ENCODE results near the gene CROCC2.

Gene CROCC2

DNA sequence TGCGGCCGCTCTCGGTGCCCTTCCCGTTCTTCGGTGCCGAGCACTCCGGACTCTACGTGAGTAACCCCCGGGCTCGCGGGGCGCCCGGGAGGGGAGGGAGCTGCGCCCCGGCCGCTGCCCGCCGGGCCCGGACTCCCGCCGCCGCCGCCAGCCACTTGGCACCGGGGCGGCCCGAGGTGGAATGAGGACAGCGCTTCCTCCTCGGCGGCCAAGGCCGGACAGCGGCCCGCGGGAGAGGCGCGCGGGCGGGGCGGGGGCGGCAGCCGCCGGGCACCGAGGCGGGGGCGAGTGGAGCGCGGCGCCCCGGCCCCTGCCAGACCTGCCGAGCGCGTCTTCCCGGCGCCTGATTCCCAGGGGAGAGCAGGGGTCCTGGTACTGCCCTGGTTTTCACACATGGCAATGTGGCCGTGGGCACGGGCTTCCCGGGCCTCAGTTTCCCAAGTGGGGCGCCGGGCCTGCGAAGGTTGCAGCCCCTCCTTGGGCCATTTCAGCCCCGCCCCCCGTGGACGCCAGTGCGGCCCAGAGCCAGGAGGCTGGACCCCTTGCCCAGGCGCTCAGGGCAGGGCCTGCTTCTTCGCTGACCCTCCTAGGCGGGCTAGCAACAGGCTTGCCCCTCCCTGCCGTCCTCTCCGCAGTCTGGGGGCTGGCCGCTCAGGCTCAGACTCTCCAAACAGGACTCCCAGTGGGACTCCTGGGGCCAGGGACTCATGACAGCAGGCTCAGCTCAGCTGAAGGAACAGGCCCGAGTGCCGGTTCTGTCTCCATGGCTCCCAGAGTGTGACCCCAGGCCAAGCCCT is 93.1 kb downstream of the CROCC2 start:
- DNase-seq (ENCODE audit: low read depth, low spot score), result no peak
- in situ Hi-C loops (cut with HindIII; ENCODE audit: low sequenced_read_pairs), result no loop called here
- peak overlapping the region; percentile 65 for H3K4me3 ChIP-seq (ENCODE audit: low read depth, low read length)
- TF ChIP-seq, protein P1, sequence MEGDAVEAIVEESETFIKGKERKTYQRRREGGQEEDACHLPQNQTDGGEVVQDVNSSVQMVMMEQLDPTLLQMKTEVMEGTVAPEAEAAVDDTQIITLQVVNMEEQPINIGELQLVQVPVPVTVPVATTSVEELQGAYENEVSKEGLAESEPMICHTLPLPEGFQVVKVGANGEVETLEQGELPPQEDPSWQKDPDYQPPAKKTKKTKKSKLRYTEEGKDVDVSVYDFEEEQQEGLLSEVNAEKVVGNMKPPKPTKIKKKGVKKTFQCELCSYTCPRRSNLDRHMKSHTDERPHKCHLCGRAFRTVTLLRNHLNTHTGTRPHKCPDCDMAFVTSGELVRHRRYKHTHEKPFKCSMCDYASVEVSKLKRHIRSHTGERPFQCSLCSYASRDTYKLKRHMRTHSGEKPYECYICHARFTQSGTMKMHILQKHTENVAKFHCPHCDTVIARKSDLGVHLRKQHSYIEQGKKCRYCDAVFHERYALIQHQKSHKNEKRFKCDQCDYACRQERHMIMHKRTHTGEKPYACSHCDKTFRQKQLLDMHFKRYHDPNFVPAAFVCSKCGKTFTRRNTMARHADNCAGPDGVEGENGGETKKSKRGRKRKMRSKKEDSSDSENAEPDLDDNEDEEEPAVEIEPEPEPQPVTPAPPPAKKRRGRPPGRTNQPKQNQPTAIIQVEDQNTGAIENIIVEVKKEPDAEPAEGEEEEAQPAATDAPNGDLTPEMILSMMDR (IDR thresholded peaks at IDR 0.05; ENCODE audit: low read depth, low read length), result no peak

DNA sequence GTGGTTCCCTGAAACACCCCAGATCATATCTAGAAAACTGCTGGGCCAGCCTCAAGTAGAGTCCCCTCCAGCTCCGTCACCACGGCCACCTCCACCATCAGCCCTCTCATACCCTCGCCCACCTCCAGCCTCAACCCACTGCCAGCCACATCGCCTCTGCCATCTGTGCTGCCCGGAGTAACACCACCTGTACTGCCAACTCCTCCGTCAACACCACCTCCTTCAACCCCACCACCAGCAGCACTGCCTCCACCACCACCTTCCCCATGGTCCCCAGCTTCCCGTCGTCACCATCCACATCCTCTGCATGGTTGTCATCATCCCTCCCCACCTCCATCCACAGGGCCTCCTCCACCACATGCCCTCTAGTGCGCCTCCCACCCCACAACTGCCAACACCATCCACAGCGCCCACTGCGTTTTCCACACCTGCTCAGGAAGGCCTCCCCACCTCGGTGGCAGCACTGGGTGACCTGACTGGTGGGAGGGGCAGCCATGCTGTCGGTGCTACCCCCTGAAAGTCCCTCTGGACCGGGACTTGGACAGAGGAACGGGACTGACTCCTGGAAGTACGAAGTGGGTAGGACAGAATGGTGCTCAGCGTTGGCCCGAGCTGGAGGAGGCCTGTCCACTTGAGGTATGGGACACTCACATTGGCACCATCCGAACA is 93.9 kb downstream of the CROCC2 start:
- no peak for DNase-seq (ENCODE audit: low read depth, low spot score)
- peak overlapping the region; percentile 65 for H3K4me3 ChIP-seq (ENCODE audit: low read depth, low read length)

DNA sequence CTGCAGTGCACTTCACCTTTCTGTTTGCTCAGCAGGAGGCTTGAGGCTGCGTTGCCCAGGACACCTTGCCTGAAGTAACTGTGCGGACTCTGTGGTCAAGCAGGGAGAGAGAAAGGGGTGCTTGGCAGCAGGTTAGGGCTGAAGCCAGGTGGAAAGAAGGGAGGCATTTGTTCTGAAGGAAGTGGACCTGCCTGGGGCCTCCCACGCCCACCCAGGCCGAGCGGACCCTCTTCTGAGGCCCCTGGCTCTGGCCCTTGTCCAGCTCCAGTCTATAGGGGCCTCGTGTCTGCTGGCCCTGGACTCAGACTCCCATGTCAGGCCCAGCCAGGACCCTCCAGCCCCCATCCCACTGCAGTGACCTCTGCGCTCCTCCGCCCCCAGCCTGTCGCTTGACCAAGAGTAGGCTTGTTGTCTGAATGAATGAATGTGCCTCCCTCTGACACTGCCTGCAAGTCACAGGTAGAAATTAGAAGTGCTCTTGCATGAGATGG is 94.7 kb downstream of the CROCC2 start:
- in situ Hi-C loops (cut with HindIII; ENCODE audit: low sequenced_read_pairs), result no loop called here
- H3K4me3 ChIP-seq (ENCODE audit: low read depth, low read length), result peak overlapping the region; percentile 65
- DNase-seq (ENCODE audit: low read depth, low spot score), result no peak
- TF ChIP-seq, protein P1 (IDR thresholded peaks at IDR 0.05; ENCODE audit: low read depth, low read length), result no peak

More for the DNA sequence above, 93.9 kb downstream of the CROCC2 start:
- TF ChIP-seq, protein P1 (IDR thresholded peaks at IDR 0.05; ENCODE audit: low read depth, low read length), result no peak
- in situ Hi-C loops (cut with HindIII; ENCODE audit: low sequenced_read_pairs), result no loop called here

DNA sequence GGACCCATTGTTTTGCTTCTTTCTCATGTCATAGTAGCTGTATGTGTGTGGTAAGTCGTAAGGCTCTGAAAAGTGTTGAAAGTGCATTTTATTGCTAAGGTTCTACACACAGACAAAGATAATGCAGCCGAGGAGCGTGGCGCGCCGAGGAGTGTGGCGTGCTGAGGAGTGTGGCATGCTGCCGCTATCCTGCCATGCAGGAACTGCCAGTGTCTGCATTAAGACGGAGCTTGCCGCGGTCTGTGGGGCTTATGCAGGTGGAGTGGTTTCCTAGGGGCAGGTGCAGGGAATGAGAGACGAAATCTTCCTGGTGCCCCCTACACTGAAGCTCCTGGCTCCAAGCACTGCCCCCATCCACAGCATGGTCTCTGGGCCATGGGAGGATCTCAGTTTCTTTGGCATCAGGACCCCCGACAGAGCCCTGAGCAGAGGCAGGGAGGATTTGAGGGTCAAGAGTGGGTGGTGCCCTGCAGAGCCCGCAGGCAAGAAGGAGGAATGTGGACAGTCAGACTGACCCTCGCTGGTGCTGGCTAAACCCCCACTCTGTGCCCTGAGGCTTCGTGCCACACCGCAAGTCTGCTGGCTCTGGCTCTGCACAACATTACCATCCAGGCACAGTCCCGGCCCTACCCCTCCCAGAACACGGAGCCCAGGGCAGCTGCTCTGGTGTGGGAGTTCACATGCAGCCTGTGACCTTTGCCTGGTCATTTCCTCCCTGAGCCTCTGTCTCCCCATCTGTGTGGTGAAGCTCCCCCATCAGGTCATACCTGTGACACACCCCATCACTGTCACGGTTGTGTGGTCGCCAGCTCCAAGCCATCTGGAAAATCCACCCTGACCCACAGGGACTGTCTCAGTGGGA is 95.5 kb downstream of the CROCC2 start:
- in situ Hi-C loops (cut with HindIII; ENCODE audit: low sequenced_read_pairs), result no loop called here
- H3K4me3 ChIP-seq (ENCODE audit: low read depth, low read length), result peak overlapping the region; percentile 65
- TF ChIP-seq, protein P1 (IDR thresholded peaks at IDR 0.05; ENCODE audit: low read depth, low read length), result no peak
- DNase-seq (ENCODE audit: low read depth, low spot score), result no peak

DNA sequence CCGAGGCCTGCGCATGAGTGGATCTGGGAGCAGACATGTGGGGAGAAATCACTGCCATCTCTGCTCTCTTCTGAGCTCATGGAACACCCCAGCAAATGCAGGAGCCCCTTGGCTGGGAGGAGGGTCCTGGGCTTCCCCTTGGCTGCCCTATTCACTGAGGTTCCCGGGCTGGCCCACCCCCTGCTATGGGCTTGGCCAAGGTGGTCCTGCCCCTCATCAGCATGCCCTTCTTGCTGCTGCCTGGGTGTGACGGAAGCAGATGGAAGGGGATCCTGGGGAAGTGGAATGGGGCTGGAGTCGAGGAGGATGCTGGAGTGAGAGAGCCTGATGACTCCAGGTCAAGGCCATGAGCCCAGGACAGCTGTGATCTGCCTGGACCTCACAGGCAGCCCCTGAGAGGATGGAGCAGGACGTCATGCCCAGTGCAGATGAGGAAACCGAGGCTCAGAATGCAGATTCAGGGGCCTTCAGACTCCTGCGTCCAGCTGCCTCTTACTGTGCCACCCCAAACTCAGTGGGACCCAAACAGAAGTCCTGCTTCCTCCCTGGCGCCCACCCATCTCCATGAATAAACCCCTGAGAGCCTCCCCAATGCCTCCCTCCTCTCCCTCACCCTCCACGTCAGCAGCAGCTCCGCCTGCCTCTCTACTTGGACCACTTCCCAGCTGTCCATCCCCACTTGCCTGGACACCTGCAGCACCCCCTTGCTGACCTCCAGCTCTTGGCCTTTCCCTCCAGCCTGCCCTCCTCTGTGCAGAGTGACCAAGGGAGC is 96.3 kb downstream of the CROCC2 start:
- no peak for DNase-seq (ENCODE audit: low read depth, low spot score)
- TF ChIP-seq, protein P1 (IDR thresholded peaks at IDR 0.05; ENCODE audit: low read depth, low read length), result no peak
- no peak overlapping the region for H3K4me3 ChIP-seq (ENCODE audit: low read depth, low read length)
- in situ Hi-C loops (cut with HindIII; ENCODE audit: low sequenced_read_pairs), result no loop called here

DNA sequence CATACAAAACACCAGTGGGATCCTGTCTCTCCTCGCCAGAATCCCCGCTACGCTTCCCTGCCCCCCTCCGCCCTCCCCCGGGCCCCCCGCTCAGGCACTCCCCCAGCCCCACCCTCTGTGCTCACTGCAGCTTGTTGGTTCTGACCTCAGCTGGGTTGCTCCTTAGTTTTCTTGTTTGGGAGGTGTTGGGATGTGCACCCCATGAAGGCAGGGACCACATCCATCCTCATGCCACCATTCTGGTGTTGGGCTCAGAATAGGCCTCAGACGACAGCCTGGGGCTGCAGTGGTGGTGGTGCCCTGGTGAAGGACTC is 96.9 kb downstream of the CROCC2 start:
- in situ Hi-C loops (cut with HindIII; ENCODE audit: low sequenced_read_pairs), result no loop called here
- no peak overlapping the region for H3K4me3 ChIP-seq (ENCODE audit: low read depth, low read length)
- TF ChIP-seq, protein P1 (IDR thresholded peaks at IDR 0.05; ENCODE audit: low read depth, low read length), result no peak
- no peak for DNase-seq (ENCODE audit: low read depth, low spot score)
